GM21737 (cell line): Measurements from ENCODE around the gene PSMA5.

ENCODE experiments used
- ATAC-seq: cut with Tn5 transposase; IDR thresholded peaks from one replicate; pipeline ENCODE4 v1.9.1; 2021; ENCODE audit warnings: mild to moderate bottlenecking, moderate library complexity; ENCODE audit not compliant: unreplicated experiment

Gene PSMA5

GRCh38 chr1:109371341-109371739 lies 54.9 kb downstream of the PSMA5 start:
- no peak for ATAC-seq

GRCh38 chr1:109370712-109371340 lies 55.4 kb downstream of the PSMA5 start:
- ATAC-seq, result no peak

- ATAC-seq, result no peak
These were observed 57.0 kb downstream of the PSMA5 start for GRCh38 chr1:109369167-109369746.

- no peak for ATAC-seq
These were observed 57.8 kb downstream of the PSMA5 start for GRCh38 chr1:109368464-109368863.

- ATAC-seq, result no peak
These were observed 58.6 kb downstream of the PSMA5 start for GRCh38 chr1:109367626-109368025.

- ATAC-seq, result no peak
These were observed 60.5 kb downstream of the PSMA5 start for GRCh38 chr1:109365642-109366204.

GRCh38 chr1:109361649-109362048 lies 64.6 kb downstream of the PSMA5 start:
- no peak for ATAC-seq

- ATAC-seq, result no peak
These were observed 65.2 kb downstream of the PSMA5 start for GRCh38 chr1:109361069-109361468.

- ATAC-seq, result no peak
These were observed 68.6 kb downstream of the PSMA5 start for GRCh38 chr1:109357616-109358015.

GRCh38 chr1:109356915-109357314 lies 69.3 kb downstream of the PSMA5 start:
- ATAC-seq, result no peak

- ATAC-seq, result no peak
These were observed 69.7 kb downstream of the PSMA5 start for GRCh38 chr1:109356505-109356904.

GRCh38 chr1:109354929-109355328 lies 71.3 kb downstream of the PSMA5 start:
- ATAC-seq, result no peak

- no peak for ATAC-seq
These were observed 74.8 kb downstream of the PSMA5 start for GRCh38 chr1:109351457-109351856.

GRCh38 chr1:109350655-109351054 lies 75.6 kb downstream of the PSMA5 start:
- ATAC-seq, result no peak

- ATAC-seq, result no peak
These were observed 76.1 kb downstream of the PSMA5 start for GRCh38 chr1:109350182-109350581.
